HEK293T (cell line): ENCODE results near the gene HOXA4.
A peak's percentile ranks its signal among the peaks of the same experiment; 100 is the strongest.

Source experiments
- BHLHE40 ChIP-seq: fragments of 450-650 bp; IDR thresholded peaks from 2 replicates; pipeline ENCODE4 v1.6.1; 2016; ENCODE audit warnings: mild to moderate bottlenecking, moderate library complexity, borderline replicate concordance
- CTBP1 ChIP-seq: fragments of 450-650 bp; IDR thresholded peaks from 2 replicates; pipeline ENCODE4 v1.6.1; 2016; ENCODE audit warnings: borderline replicate concordance
- ELF4 ChIP-seq: fragments of 450-650 bp; IDR thresholded peaks from 2 replicates; pipeline ENCODE4 v1.6.1; 2017; ENCODE audit warnings: antibody characterized with exemption
- FOXA1 ChIP-seq: fragments of 450-650 bp; IDR thresholded peaks from 2 replicates; pipeline ENCODE4 v1.6.1; 2016; ENCODE audit warnings: mild to moderate bottlenecking
- FOXK2 ChIP-seq: fragments of 450-650 bp; IDR thresholded peaks from 2 replicates; pipeline ENCODE4 v1.6.1; 2016; ENCODE audit warnings: mild to moderate bottlenecking
- FOXM1 ChIP-seq: fragments of 450-650 bp; IDR thresholded peaks from 2 replicates; pipeline ENCODE4 v1.6.1; 2017; ENCODE audit warnings: mild to moderate bottlenecking, borderline replicate concordance
- HDGF ChIP-seq: fragments of 450-650 bp; IDR thresholded peaks from 2 replicates; pipeline ENCODE4 v1.6.1; 2017; ENCODE audit warnings: antibody characterized with exemption, borderline replicate concordance
- NFRKB ChIP-seq: fragments of 450-650 bp; IDR thresholded peaks from 2 replicates; pipeline ENCODE4 v1.6.1; 2016; ENCODE audit warnings: mild to moderate bottlenecking, moderate library complexity
- SP1 ChIP-seq: fragments of 450-650 bp; IDR thresholded peaks from 2 replicates; pipeline ENCODE4 v1.6.1; 2017
- SUZ12 ChIP-seq: fragments of 450-650 bp; IDR thresholded peaks from 2 replicates; pipeline ENCODE4 v1.6.1; 2016; ENCODE audit warnings: mild to moderate bottlenecking
- TARDBP ChIP-seq: fragments of 450-650 bp; IDR thresholded peaks from 2 replicates; pipeline ENCODE4 v1.6.1; 2016
- ZNF384 ChIP-seq: fragments of 450-650 bp; IDR thresholded peaks from 2 replicates; pipeline ENCODE4 v1.6.1; 2016

DNA sequence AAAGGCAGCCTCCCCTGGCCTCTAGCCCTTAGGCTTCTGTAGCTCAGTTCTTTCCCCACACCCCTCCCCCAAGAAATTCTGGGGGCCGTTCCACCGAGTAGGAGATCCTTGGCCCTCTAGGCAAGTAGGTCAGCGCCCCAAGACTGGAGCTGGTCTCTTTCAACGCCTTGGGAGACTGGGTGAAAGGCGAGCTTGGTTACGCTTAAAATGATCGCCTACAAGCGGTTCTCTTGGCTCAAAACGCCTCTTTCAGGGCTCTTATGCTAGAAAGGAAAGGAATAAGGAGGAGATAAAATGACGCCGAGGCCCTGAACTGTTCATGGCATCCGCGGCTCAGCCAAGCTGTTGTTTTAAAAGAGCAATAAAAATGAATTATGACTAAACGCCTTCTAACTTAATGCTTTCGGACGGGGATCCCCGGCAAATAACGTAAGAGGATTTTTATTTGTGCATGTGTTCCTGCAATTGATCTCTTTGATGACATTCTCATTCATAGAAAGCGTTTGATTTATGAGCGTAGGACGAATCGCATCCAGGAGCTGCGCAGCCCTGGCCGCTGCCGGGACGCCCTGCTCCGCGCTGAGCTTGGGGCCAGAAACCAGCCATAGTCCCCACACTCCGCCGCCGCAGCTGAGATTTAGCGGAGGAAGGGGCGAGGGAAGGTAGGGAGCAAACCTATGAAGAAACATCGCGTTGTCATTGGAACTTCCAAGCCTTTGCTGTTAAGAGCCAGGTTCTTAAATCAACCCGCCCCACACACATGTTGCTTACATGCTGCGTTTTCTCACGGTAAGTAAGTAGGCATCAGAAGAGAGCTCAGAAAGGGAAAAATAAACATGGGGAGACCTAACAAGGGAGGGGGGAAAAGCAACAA lies 31.7 kb downstream of the HOXA4 start:
- no peak for TF ChIP-seq FOXK2
- TF ChIP-seq ZNF384 = no peak
- TF ChIP-seq SUZ12 = no peak
- no peak for TF ChIP-seq FOXM1
- no peak for TF ChIP-seq HDGF
- no peak for TF ChIP-seq NFRKB
- TF ChIP-seq BHLHE40 = no peak
- TF ChIP-seq FOXA1 = no peak
- TF ChIP-seq TARDBP = no peak
- no peak; the same call in 1 of the 2 replicates for TF ChIP-seq ELF4
- TF ChIP-seq SP1 = no peak
- peak; percentile 96 for TF ChIP-seq CTBP1
